ENCODE measurements around the gene CLEC4M.
A peak's percentile ranks its signal among the peaks of the same experiment; 100 is the strongest.

CLEC4M gene, protein sequence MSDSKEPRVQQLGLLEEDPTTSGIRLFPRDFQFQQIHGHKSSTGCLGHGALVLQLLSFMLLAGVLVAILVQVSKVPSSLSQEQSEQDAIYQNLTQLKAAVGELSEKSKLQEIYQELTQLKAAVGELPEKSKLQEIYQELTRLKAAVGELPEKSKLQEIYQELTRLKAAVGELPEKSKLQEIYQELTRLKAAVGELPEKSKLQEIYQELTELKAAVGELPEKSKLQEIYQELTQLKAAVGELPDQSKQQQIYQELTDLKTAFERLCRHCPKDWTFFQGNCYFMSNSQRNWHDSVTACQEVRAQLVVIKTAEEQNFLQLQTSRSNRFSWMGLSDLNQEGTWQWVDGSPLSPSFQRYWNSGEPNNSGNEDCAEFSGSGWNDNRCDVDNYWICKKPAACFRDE

DNA sequence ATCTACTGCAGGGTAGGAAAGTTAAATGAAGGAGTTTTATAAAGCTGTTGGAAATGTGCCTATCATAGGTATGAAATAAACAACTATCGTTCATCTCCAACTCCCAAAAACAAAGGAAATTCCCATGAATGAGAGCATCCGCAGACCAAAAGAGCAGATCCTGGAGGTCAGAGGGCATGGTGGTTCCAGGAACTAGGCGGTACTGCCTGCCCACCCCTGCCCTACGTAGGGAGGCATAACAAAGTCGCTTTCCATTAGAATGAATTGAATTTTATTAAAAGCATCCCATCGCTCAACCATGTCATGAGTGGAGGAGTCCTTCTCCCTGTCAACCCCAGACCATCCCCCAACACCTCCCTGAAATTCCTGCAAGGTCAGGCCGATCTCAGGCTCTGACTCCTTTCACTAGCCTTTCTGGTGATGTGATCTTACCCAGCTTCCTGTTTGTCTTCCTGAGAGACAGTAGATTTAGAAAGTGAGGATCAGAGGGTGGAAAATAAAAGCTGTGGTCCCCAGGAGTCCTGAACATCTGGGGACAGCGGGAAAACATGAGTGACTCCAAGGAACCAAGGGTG lies at the start of gene CLEC4M:
TSS of gene CLEC4M (plus strand) at position 525 of the 575 bp plus-strand sequence. CDS start at position 549, 24 bp downstream.
- Mint-ChIP-seq H3K27ac (no peak within 1 kb of the TSS), H3K9me3 (peaks cover 10% of the 10 kb centered on the region), H3K4me3 (no peak within 1 kb of the TSS), H3K27me3 (peaks cover 12% of the 10 kb centered on the region), H3K4me1 (peaks cover 6% of the 10 kb centered on the region), H3K36me3 (no peaks in the 10 kb centered on the region)
- DNase-seq (ENCODE audit: low spot score in 2 of 2) = no peak
- no peak for ATAC-seq (ENCODE audit: low read depth)

DNA sequence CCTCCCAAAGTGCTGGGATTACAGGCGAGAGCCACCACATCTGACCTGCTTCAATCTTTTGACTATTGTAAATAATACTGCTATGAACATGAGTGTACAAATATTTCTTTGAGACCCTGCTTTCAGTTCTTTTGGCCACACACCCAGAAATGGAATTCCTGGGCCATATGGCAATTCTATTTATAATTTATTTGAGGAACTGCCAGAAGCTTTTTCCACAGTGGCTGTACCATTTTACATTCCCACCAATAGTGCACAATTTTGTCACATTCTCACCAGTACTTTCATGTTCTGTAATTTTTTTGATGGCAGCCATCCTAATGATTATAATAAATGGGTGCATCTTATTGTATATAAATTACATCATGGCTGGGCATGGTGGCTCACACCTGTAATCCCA lies 47.4 kb upstream of the CLEC4M start:
- Mint-ChIP-seq H3K36me3 (peaks cover 3% of the 10 kb centered on the region), H3K4me1 (peaks cover 21% of the 10 kb centered on the region), H3K4me3 (no peak overlapping the region), H3K27me3 (no peaks in the 10 kb centered on the region), H3K9me3 (no peaks in the 10 kb centered on the region), H3K27ac (peak overlapping the region; percentile 45)
- DNase-seq (ENCODE audit: low spot score in 2 of 2) = no peak
- ATAC-seq (ENCODE audit: low read depth) = no peak

DNA sequence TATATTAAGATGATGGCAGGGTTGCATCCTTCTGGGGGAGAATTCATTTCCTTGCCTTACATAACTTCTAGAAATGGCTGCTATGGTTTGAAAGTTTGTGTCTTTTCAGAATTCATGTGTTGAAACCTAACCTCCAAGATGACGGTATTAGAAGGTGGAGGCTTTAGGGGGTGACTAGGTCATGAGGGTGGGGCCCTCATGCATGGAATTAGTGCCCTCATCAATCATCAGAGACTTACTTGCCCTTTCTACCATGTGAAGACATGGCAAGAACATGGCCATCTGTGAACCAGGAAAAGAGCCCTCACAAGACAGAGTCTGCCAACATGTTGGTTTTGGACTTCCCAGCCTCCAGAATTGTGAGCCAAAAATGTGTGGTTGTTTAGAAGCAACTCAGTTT lies 46.3 kb upstream of the CLEC4M start:
- ATAC-seq (ENCODE audit: low read depth) (no peak), DNase-seq (ENCODE audit: low spot score in 2 of 2) (no peak)
- no peak overlapping the region for H3K27ac Mint-ChIP-seq
- H3K4me3 Mint-ChIP-seq = no peak overlapping the region
- H3K27me3 Mint-ChIP-seq = no peaks in the 10 kb centered on the region
- peaks cover 3% of the 10 kb centered on the region for H3K36me3 Mint-ChIP-seq
- peaks cover 19% of the 10 kb centered on the region for H3K4me1 Mint-ChIP-seq
- H3K9me3 Mint-ChIP-seq = no peaks in the 10 kb centered on the region

DNA sequence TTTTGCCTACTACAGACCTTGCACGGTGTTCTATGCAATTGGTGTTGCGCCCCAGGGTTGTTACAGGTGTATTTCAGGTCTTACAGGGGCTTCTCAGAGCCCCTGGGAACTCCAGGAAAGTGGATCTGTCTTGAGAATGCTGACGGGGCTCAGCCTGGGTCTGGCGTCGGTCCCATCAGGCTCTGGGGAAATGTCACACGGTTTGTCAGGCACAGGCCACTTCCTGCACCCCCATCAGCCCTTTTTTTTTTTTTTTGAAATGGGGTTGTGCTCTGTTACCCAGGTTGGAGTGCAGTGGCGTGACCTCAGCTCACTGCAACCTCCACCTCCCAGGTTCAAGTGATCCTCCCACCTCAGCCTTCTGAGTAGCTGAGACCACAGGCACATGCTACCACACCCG lies 44.4 kb upstream of the CLEC4M start:
- peak overlapping the region; percentile 37 for H3K4me3 Mint-ChIP-seq
- ATAC-seq (ENCODE audit: low read depth) (peak; percentile 85), DNase-seq (ENCODE audit: low spot score in 2 of 2) (no peak)
- H3K36me3 Mint-ChIP-seq = peaks cover 3% of the 10 kb centered on the region
- H3K9me3 Mint-ChIP-seq = no peaks in the 10 kb centered on the region
- no peaks in the 10 kb centered on the region for H3K27me3 Mint-ChIP-seq
- peaks cover 28% of the 10 kb centered on the region for H3K4me1 Mint-ChIP-seq
- peak overlapping the region; percentile 76 for H3K27ac Mint-ChIP-seq

DNA sequence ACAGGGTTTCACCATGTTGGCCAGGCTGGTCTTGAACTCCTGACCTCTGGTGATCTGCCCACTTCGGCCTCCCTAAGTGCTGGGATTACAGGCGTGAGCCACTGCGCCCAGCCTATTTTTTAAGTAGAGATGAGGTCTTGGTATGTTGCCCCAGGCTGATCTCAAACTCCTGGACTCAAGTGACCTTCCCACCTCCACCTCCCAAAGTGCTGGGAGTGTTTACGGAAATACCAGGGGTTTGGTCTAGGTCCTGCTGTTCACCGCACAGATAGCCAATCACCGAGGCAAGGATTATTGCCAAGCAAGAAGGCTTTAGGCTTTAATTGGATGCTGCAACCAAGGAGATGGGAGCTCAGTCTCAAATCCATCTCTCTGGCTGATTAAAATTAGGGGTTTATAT lies 42.7 kb upstream of the CLEC4M start:
- peaks cover 3% of the 10 kb centered on the region for H3K36me3 Mint-ChIP-seq
- DNase-seq (ENCODE audit: low spot score in 2 of 2) (no peak), ATAC-seq (ENCODE audit: low read depth) (no peak)
- H3K4me1 Mint-ChIP-seq = peaks cover 21% of the 10 kb centered on the region
- no peaks in the 10 kb centered on the region for H3K27me3 Mint-ChIP-seq
- no peaks in the 10 kb centered on the region for H3K9me3 Mint-ChIP-seq
- no peak overlapping the region for H3K4me3 Mint-ChIP-seq
- H3K27ac Mint-ChIP-seq = no peak overlapping the region

DNA sequence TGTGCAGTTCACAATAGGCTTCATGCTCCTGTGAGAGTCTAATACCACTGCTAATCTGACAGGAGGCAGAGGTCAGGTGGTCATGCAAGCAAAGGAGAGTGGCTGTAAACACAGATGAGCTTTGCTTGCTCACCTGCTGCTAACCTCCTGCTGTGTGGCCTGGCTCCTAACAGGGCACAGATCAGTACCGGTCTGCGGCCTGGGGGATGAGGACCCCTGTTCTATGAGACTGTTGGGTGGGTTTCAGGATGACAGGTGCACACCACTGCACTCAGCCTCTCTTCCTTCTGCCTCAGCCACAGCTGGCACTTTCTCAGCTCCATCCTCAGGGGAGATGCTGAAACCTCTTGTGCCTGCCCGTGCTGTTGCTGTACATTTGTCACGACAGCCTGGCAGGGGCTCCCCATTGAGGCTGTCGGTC lies 40.8 kb upstream of the CLEC4M start:
- Mint-ChIP-seq H3K36me3 (no peaks in the 10 kb centered on the region), H3K27me3 (peaks cover under 1% of the 10 kb centered on the region), H3K4me3 (no peak overlapping the region), H3K4me1 (peaks cover 15% of the 10 kb centered on the region), H3K9me3 (no peaks in the 10 kb centered on the region), H3K27ac (no peak overlapping the region)
- ATAC-seq (ENCODE audit: low read depth) (no peak), DNase-seq (ENCODE audit: low spot score in 2 of 2) (no peak)

DNA sequence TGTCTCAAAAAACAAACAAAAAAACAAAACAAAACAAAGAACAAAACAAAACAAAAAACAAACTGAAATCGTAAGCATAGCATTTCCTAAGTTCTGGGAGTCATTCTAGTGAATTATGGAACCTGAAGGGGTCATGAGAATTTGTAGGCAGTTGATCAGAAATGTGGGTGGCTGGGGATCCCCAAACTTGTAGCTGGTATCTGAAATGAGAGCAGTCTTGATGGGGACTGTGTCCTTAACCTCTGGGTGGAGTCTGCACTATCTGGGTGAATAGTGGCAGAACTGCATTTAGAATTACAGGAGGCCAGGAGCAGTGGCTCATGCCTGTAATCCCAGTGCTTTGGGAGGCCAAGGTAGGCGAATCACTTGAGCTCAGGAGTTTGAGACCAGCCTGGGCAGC lies 37.3 kb upstream of the CLEC4M start:
- Mint-ChIP-seq H3K4me3 (no peak overlapping the region), H3K9me3 (no peaks in the 10 kb centered on the region), H3K36me3 (peaks cover 3% of the 10 kb centered on the region), H3K27ac (no peak overlapping the region), H3K4me1 (peaks cover 20% of the 10 kb centered on the region), H3K27me3 (peaks cover 18% of the 10 kb centered on the region)
- ATAC-seq (ENCODE audit: low read depth) (no peak), DNase-seq (ENCODE audit: low spot score in 2 of 2) (no peak)

DNA sequence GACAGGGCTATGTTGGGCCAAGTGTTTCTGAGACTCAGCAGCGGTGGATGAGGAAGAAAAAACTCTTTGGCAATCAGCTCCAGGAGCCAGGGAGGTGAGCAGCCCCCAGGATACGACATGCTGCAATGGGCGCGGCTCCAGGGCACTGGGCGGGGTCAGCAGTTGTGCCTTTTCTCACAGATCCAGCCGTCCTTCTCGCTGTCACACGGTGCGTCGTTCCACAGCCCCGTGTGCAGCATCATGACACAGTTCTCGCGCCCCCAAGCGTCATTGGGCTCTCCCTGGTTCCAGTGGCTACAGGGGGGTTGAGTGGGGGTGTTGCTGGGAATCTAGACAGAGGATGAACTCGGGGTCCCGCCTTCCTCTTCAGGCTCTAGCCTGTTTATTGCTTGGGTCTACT lies 33.8 kb upstream of the CLEC4M start:
- H3K9me3 Mint-ChIP-seq = no peaks in the 10 kb centered on the region
- peaks cover 20% of the 10 kb centered on the region for H3K27me3 Mint-ChIP-seq
- peaks cover 3% of the 10 kb centered on the region for H3K36me3 Mint-ChIP-seq
- DNase-seq (ENCODE audit: low spot score in 2 of 2) = no peak
- H3K4me3 Mint-ChIP-seq = peak overlapping the region; percentile 66
- H3K4me1 Mint-ChIP-seq = peaks cover 13% of the 10 kb centered on the region
- peak overlapping the region; percentile 75 for H3K27ac Mint-ChIP-seq
- peak; percentile 68 for ATAC-seq (ENCODE audit: low read depth)

DNA sequence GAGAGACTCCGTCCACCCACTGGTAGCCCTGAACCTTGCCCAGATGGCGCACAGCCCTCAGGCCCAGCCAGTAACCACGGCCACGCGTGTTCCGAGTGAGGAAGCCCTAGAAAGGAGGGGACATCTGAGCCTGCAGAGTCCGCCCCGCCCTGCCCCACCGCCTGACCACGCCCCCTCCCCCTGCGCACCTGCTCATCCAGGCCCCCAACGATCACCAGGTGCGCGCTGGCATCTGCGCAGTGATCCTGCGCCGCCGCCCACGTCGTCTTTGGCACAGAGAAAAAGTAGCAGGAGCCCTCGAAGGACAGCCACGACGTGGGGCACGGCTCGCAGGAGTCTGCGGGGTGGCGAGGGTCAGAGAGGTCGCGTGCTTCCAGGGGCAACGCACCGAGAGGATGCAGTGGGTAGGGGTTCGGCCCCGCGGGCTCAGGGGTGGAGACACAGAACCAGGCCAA lies 33.2 kb upstream of the CLEC4M start:
- no peak for DNase-seq (ENCODE audit: low spot score in 2 of 2)
- H3K4me1 Mint-ChIP-seq = peaks cover 15% of the 10 kb centered on the region
- peaks cover 22% of the 10 kb centered on the region for H3K27me3 Mint-ChIP-seq
- ATAC-seq (ENCODE audit: low read depth) = peak; percentile 67
- peak overlapping the region; percentile 66 for H3K4me3 Mint-ChIP-seq
- H3K36me3 Mint-ChIP-seq = peaks cover 3% of the 10 kb centered on the region
- H3K27ac Mint-ChIP-seq = peak overlapping the region; percentile 75
- no peaks in the 10 kb centered on the region for H3K9me3 Mint-ChIP-seq

DNA sequence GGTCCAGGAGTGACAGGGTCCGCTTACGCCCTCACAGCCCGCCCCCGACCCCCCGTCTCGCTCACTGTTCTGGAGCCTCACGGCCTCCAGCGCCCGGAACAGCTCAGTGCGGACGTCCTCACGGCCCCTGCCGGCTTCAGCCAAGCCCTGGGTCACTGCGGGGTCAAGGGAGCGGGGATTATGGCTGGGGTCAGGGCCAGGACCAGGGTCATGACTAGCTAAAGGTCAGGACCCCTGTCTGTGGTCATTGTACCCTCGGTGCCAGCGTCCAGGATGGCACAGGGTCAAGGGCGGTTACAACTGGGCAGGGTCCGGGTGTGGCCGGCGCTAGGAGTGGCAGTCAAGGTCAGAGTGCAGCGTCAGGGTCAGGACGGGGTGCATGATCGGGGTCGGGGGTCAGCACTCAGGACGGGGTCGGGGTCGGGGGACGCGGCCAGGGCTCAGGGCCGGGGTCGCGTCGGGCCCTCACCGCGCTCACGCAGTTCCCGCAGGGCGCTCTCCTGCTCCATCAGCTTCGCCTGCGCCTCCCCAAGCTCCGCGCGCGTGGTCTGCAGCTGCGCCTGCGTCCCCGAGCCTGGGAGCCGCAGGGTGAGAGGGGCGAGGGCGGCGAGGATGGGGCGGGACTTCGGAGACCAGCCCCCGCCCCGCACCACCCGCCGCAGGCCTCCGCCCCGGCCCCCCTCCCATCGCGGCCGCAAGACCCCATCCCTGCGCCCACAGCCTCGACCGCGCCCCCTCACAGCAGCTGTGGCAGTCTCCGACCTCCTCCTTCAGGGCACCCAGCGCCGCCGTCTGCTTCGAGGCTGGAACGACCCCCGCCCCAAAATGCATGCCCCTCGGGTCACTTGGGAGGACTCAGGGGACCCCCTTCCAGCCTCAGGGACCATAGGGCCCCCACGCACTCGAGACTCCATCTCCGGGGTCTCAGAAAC lies 32.5 kb upstream of the CLEC4M start:
- Mint-ChIP-seq H3K36me3 (peaks cover 3% of the 10 kb centered on the region), H3K4me3 (peak overlapping the region; percentile 66), H3K9me3 (no peaks in the 10 kb centered on the region), H3K27me3 (peaks cover 22% of the 10 kb centered on the region), H3K4me1 (peaks cover 15% of the 10 kb centered on the region), H3K27ac (peak overlapping the region; percentile 75)
- no peak for ATAC-seq (ENCODE audit: low read depth)
- DNase-seq (ENCODE audit: low spot score in 2 of 2) = no peak

DNA sequence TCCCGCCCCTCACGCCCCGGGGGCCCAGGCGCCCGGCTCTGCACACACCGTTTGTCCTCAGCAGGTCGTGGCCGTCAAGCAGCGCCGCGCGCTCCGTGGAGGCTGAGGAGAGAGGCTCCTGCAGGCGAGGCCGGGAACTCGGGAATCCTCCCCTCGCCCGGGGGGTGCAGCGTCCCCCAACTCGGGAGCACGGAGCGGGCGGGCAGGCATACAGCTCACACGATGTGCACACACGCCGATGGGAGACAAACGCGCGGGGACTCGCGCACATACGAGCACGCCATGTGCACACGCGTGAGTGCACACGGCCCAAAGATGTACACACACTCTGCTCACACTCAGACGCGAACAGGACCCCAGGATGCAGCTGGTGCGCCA lies 31.8 kb upstream of the CLEC4M start:
- ATAC-seq (ENCODE audit: low read depth) (no peak), DNase-seq (ENCODE audit: low spot score in 2 of 2) (no peak)
- no peaks in the 10 kb centered on the region for H3K9me3 Mint-ChIP-seq
- H3K27me3 Mint-ChIP-seq = peaks cover 22% of the 10 kb centered on the region
- no peak overlapping the region for H3K27ac Mint-ChIP-seq
- H3K4me3 Mint-ChIP-seq = no peak overlapping the region
- H3K4me1 Mint-ChIP-seq = peaks cover 15% of the 10 kb centered on the region
- H3K36me3 Mint-ChIP-seq = peaks cover 3% of the 10 kb centered on the region

DNA sequence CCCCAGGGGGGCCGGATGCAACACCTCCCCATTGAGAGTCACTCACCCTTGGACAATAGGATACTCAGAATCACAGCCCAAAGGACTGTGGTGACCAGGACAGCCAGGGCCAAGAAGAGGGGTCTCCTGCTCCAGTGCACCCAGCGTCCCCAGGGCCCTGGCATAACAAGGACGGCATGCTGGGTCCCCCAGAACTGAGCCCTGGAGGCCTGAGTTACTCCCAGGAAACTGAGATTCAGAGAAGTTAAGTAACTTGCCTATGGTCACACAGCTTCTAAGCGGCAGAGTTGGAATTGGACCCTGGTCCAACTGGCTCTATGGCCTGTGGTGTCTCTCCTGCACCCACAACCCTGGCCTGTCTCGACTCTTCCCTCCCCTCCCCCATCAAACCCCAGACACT lies 31.4 kb upstream of the CLEC4M start:
- no peaks in the 10 kb centered on the region for H3K9me3 Mint-ChIP-seq
- peaks cover 15% of the 10 kb centered on the region for H3K4me1 Mint-ChIP-seq
- DNase-seq (ENCODE audit: low spot score in 2 of 2) = no peak
- no peak overlapping the region for H3K27ac Mint-ChIP-seq
- peaks cover 6% of the 10 kb centered on the region for H3K36me3 Mint-ChIP-seq
- H3K27me3 Mint-ChIP-seq = peaks cover 22% of the 10 kb centered on the region
- no peak overlapping the region for H3K4me3 Mint-ChIP-seq
- no peak for ATAC-seq (ENCODE audit: low read depth)

DNA sequence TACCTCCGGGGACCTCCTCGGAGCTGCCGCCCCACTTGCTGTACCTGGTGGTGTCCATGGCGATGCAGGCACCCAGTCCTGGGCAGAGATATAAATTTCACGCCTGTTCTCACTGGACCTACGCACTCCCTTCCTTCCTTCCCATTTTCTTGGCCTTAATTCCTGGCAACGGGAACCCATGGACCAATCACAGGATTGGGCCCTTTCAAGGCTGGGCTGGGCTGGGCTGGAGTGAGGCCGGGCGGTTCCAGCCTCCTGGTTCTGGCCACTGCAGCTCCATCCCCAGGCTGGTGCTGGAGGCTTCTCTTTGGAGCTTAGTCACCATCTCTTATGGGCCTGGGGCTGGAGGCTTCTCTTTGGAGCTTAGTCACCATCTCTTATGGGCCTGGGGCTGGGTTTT lies 31.0 kb upstream of the CLEC4M start, which contains the start of gene CLEC4G:
TSS of gene CLEC4G (minus strand) at position 66 of the 400 bp plus-strand sequence. CDS start at position 58, 8 bp downstream.
- Mint-ChIP-seq H3K27me3 (peaks cover 24% of the 10 kb centered on the region), H3K4me1 (peaks cover 15% of the 10 kb centered on the region), H3K9me3 (no peaks in the 10 kb centered on the region), H3K4me3 (peak within 1 kb of the TSS; percentile 29), H3K27ac (no peak within 1 kb of the TSS), H3K36me3 (peaks cover 6% of the 10 kb centered on the region)
- DNase-seq (ENCODE audit: low spot score in 2 of 2) (no peak), ATAC-seq (ENCODE audit: low read depth) (no peak)

DNA sequence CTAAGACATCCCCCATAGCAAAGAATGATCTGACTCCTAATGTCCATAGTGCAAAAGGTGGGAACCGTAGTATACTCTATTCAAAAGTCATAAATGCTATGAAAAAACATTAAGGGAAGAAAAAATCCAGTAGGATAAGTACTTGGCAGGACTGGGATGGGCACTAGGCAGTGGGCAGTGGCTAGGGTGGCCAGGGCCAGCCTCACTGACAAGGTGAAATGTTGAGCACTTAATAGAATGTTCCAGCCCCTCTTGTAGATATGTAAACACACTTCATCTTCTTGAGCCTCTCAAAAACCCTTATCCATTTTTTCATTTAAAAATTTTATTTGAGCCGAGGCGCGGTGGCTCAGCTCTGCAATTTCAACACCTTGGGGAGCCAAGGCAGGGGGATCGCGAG lies 29.7 kb upstream of the CLEC4M start:
- Mint-ChIP-seq H3K27me3 (peaks cover 18% of the 10 kb centered on the region), H3K27ac (no peak overlapping the region), H3K4me1 (peaks cover 15% of the 10 kb centered on the region), H3K9me3 (no peaks in the 10 kb centered on the region), H3K4me3 (no peak overlapping the region), H3K36me3 (peaks cover 3% of the 10 kb centered on the region)
- no peak for ATAC-seq (ENCODE audit: low read depth)
- no peak for DNase-seq (ENCODE audit: low spot score in 2 of 2)
